ENCODE data around the gene BARHL2. TPM values are rescaled to one million over a fixed set of nuclear protein-coding genes. Genes with fewer than 3 reads are reported as not detected.

Gene BARHL2
- total RNA-seq, 5 donors from 2014 or later (not counting 1 experiment from before 2014, with no cell fraction given) = not detected

DNA sequence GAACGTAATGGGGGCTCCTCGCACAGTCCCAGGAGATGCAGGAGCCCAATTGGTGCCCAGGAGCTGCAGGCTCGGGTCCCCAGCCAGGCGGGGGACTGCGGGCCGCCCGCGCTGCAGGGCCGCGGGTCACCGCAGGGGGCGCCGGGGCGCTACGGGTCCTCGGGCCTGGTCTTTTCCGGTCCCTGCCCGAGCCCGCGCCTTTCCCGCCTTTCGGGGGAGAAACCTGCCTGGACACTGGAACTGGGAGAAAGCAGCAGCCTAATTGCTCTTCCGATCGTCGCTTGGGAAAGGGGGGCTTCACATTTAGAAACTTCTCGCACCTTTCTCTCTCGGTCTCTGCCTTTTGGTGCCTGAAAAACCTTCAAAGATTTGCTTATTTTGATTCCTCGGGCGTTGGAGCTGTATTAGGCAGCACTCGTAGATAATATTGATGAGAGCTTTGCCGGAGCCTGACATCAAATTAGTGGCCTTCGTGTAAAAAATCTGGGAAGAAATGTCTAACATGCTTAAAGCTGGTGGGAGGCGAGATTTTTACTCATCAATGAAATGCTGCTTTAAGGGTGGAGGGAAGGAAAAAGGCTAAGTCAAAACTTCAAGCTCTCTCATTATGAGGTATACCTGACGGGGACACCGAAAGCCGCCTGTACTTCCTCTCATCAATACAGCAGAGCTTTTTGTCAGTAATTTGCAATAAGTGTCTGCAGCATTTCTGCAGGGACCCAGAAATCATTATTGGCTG lies 12.6 kb upstream of the BARHL2 start:
- Histone ChIP-seq H3K27ac (ENCODE audit: low read length) (no peak overlapping the region), H3K27me3 (replicated peaks in 1 of 2; ENCODE audit: control insufficient read depth in 2 of 2, extremely low read depth in 1 of 2, insufficient read depth in 2 of 2, low read length in 1 of 2) (peaks cover 41 to 53% of the 10 kb centered on the region in 2 experiments), H3K4me1 (ENCODE audit: control insufficient read depth in 1 of 2, extremely low read depth in 1 of 2, insufficient read depth in 2 of 2, low read length in 2 of 2) (peaks cover 10 to 51% of the 10 kb centered on the region in 2 experiments), H3K9me3 (no peaks in the 10 kb centered on the region), H3K36me3 (ENCODE audit: control insufficient read depth in 2 of 2, extremely low read depth in 1 of 2, insufficient read depth in 1 of 2, low read length in 1 of 2) (no peaks in the 10 kb centered on the region), H3K4me3 (ENCODE audit: control insufficient read depth in 1 of 2, extremely low read depth in 1 of 2, low read length in 1 of 2) (peak overlapping the region in 1 of 2 donors; percentile 68)
- no peak for DNase-seq
- Mint-ChIP-seq H3K9me3 (peaks cover 0 to 4% (median 0%) of the 10 kb centered on the region in 3 donors), H3K27ac (peak overlapping the region in 1 of 2 donors; percentile 17), H3K4me3 (peak overlapping the region; percentile 7 to 82 (median 46)), H3K27me3 (peaks cover 77 to 89% of the 10 kb centered on the region in 2 donors), H3K36me3 (no peaks in the 10 kb centered on the region), H3K4me1 (peaks cover 45 to 58% (median 51%) of the 10 kb centered on the region in 3 donors)
- ChIA-PET POLR2A (no interaction called here), CTCF (interaction anchor here (0.5 to 1.2 kb wide), 3 partner anchors 8 to 1445 kb away, joined by 3 to 8 read pairs (median 5); no protein-coding TSS in a partner anchor)
- WGBS (ENCODE audit: insufficient coverage) = 9% methylated on average over 32 of the region's 36 CpGs
- ATAC-seq (replicated peaks in 1 of 4) = no peak

- Mint-ChIP-seq H3K4me3 (peak overlapping the region in 2 of 3 donors; percentile 49 to 57), H3K9me3 (peaks cover 0 to 4% (median 0%) of the 10 kb centered on the region in 3 donors), H3K27me3 (peaks cover 82 to 92% of the 10 kb centered on the region in 2 donors), H3K4me1 (peaks cover 47 to 67% (median 58%) of the 10 kb centered on the region in 3 donors), H3K27ac (peak overlapping the region in 1 of 2 donors; percentile 55), H3K36me3 (no peaks in the 10 kb centered on the region)
- no peaks in the 10 kb centered on the region for H3K36me3 ChIP-seq (ENCODE audit: control insufficient read depth in 2 of 2, extremely low read depth in 1 of 2, insufficient read depth in 1 of 2, low read length in 1 of 2)
- no peak overlapping the region for H3K27ac ChIP-seq (ENCODE audit: low read length)
- H3K9me3 ChIP-seq = no peaks in the 10 kb centered on the region
- H3K4me3 ChIP-seq (ENCODE audit: control insufficient read depth in 1 of 2, extremely low read depth in 1 of 2, low read length in 1 of 2) = peak overlapping the region in 1 of 2 donors; percentile 10
- peaks cover 10 to 60% of the 10 kb centered on the region in 2 experiments for H3K4me1 ChIP-seq (ENCODE audit: control insufficient read depth in 1 of 2, extremely low read depth in 1 of 2, insufficient read depth in 2 of 2, low read length in 2 of 2)
- peaks cover 36 to 62% of the 10 kb centered on the region in 2 experiments for H3K27me3 ChIP-seq (replicated peaks in 1 of 2; ENCODE audit: control insufficient read depth in 2 of 2, extremely low read depth in 1 of 2, insufficient read depth in 2 of 2, low read length in 1 of 2)
- ChIA-PET POLR2A (no interaction called here), CTCF (no interaction called here)
- 34% methylated on average over 10 of the region's 25 CpGs for WGBS (ENCODE audit: insufficient coverage)
- DNase-seq (no peak), ATAC-seq (replicated peaks in 1 of 4) (no peak)
These were observed 11.6 kb upstream of the BARHL2 start for GRCh38 chr1:90728502-90729287.

- CTCF ChIA-PET = no interaction called here
- no peaks in the 10 kb centered on the region for H3K9me3 ChIP-seq
These were observed 10.9 kb upstream of the BARHL2 start for GRCh38 chr1:90727917-90728501.

GRCh38 chr1:90726986-90727480 lies 9.9 kb upstream of the BARHL2 start:
- Histone ChIP-seq H3K27ac (ENCODE audit: low read length) (no peak overlapping the region), H3K4me3 (ENCODE audit: control insufficient read depth in 1 of 2, extremely low read depth in 1 of 2, low read length in 1 of 2) (peak overlapping the region in 1 of 2 donors; percentile 10), H3K9me3 (no peaks in the 10 kb centered on the region), H3K36me3 (ENCODE audit: control insufficient read depth in 2 of 2, extremely low read depth in 1 of 2, insufficient read depth in 1 of 2, low read length in 1 of 2) (no peaks in the 10 kb centered on the region), H3K27me3 (replicated peaks in 1 of 2; ENCODE audit: control insufficient read depth in 2 of 2, extremely low read depth in 1 of 2, insufficient read depth in 2 of 2, low read length in 1 of 2) (peaks cover 34 to 74% of the 10 kb centered on the region in 2 experiments), H3K4me1 (ENCODE audit: control insufficient read depth in 1 of 2, extremely low read depth in 1 of 2, insufficient read depth in 2 of 2, low read length in 2 of 2) (peaks cover 12 to 70% of the 10 kb centered on the region in 2 experiments)
- peaks cover 80 to 94% of the 10 kb centered on the region in 2 donors for H3K27me3 Mint-ChIP-seq
- no peak overlapping the region for H3K27ac Mint-ChIP-seq
- H3K4me1 Mint-ChIP-seq = peaks cover 55 to 78% (median 67%) of the 10 kb centered on the region in 3 donors
- WGBS (ENCODE audit: insufficient coverage) = 13% methylated on average over 21 of the region's 25 CpGs
- DNase-seq = no peak
- peaks cover 0 to 4% (median 0%) of the 10 kb centered on the region in 3 donors for H3K9me3 Mint-ChIP-seq
- peak overlapping the region in 1 of 3 donors; percentile 75 for H3K4me3 Mint-ChIP-seq
- ChIA-PET CTCF (no interaction called here), POLR2A (no interaction called here)
- no peak for ATAC-seq (replicated peaks in 1 of 4)
- H3K36me3 Mint-ChIP-seq = no peaks in the 10 kb centered on the region

More at GRCh38 chr1:90727917-90728501, 10.9 kb upstream of the BARHL2 start:
- Mint-ChIP-seq H3K4me1 (peaks cover 53 to 74% (median 64%) of the 10 kb centered on the region in 3 donors), H3K27ac (peak overlapping the region in 1 of 2 donors; percentile 55), H3K4me3 (peak overlapping the region in 1 of 3 donors; percentile 57), H3K27me3 (peaks cover 80 to 93% of the 10 kb centered on the region in 2 donors), H3K36me3 (no peaks in the 10 kb centered on the region), H3K9me3 (peaks cover 0 to 4% (median 0%) of the 10 kb centered on the region in 3 donors)
- peaks cover 32 to 69% of the 10 kb centered on the region in 2 experiments for H3K27me3 ChIP-seq (replicated peaks in 1 of 2; ENCODE audit: control insufficient read depth in 2 of 2, extremely low read depth in 1 of 2, insufficient read depth in 2 of 2, low read length in 1 of 2)
- DNase-seq (no peak), ATAC-seq (replicated peaks in 1 of 4) (no peak)
- POLR2A ChIA-PET = no interaction called here
- peaks cover 12 to 67% of the 10 kb centered on the region in 2 experiments for H3K4me1 ChIP-seq (ENCODE audit: control insufficient read depth in 1 of 2, extremely low read depth in 1 of 2, insufficient read depth in 2 of 2, low read length in 2 of 2)
- 40% methylated on average over 1 of the region's 5 CpGs for WGBS (ENCODE audit: insufficient coverage)
- no peaks in the 10 kb centered on the region for H3K36me3 ChIP-seq (ENCODE audit: control insufficient read depth in 2 of 2, extremely low read depth in 1 of 2, insufficient read depth in 1 of 2, low read length in 1 of 2)
- H3K4me3 ChIP-seq (ENCODE audit: control insufficient read depth in 1 of 2, extremely low read depth in 1 of 2, low read length in 1 of 2) = no peak overlapping the region
- no peak overlapping the region for H3K27ac ChIP-seq (ENCODE audit: low read length)

- H3K9me3 Mint-ChIP-seq = peaks cover 0 to 4% (median 0%) of the 10 kb centered on the region in 3 donors
- DNase-seq = no peak
- H3K27ac Mint-ChIP-seq = peak overlapping the region in 1 of 2 donors; percentile 69
- peaks cover 83 to 95% of the 10 kb centered on the region in 2 donors for H3K27me3 Mint-ChIP-seq
- CTCF ChIA-PET = no interaction called here
- Histone ChIP-seq H3K9me3 (no peaks in the 10 kb centered on the region), H3K36me3 (ENCODE audit: control insufficient read depth in 2 of 2, extremely low read depth in 1 of 2, insufficient read depth in 1 of 2, low read length in 1 of 2) (no peaks in the 10 kb centered on the region), H3K27ac (ENCODE audit: low read length) (no peak overlapping the region), H3K4me3 (ENCODE audit: control insufficient read depth in 1 of 2, extremely low read depth in 1 of 2, low read length in 1 of 2) (peak overlapping the region in 1 of 2 donors; percentile 53), H3K27me3 (replicated peaks in 1 of 2; ENCODE audit: control insufficient read depth in 2 of 2, extremely low read depth in 1 of 2, insufficient read depth in 2 of 2, low read length in 1 of 2) (peaks cover 33 to 73% of the 10 kb centered on the region in 2 experiments), H3K4me1 (ENCODE audit: control insufficient read depth in 1 of 2, extremely low read depth in 1 of 2, insufficient read depth in 2 of 2, low read length in 2 of 2) (peaks cover 12 to 71% of the 10 kb centered on the region in 2 experiments)
- POLR2A ChIA-PET = no interaction called here
- no peaks in the 10 kb centered on the region for H3K36me3 Mint-ChIP-seq
- H3K4me1 Mint-ChIP-seq = peaks cover 57 to 83% (median 71%) of the 10 kb centered on the region in 3 donors
- no peak for ATAC-seq (replicated peaks in 1 of 4)
- WGBS (ENCODE audit: insufficient coverage) = 9% methylated on average over 25 of the region's 28 CpGs
- peak overlapping the region; percentile 9 to 75 (median 37) for H3K4me3 Mint-ChIP-seq
These were observed 9.4 kb upstream of the BARHL2 start for GRCh38 chr1:90726425-90726985.
